IMR-90 (cell line): Measurements from ENCODE around the gene AGK. TPM values are rescaled to one million over a fixed set of nuclear protein-coding genes. Genes with fewer than 3 reads are reported as not detected.
A peak's percentile ranks its signal among the peaks of the same experiment; 100 is the strongest.

ENCODE experiments used
- ATAC-seq: fragments of 200-7000 bp; cut with Tn5 transposase; 2 replicates; pipeline ENCODE4 v1.9.1; 2020; ENCODE audit warnings: low read depth, mild to moderate bottlenecking, moderate library complexity
- BruUV-seq: library from RNA; stranded (reverse); fragments of 400-500 nt; replicated peaks from 2 replicates; lab custom pipeline; 2021; lab: Mats Ljungman, UMichigan
- CTCF ChIA-PET: fragments of 300-600 bp; formaldehyde crosslinking; extraction: SDS; loops from one replicate; lab custom pipeline; 2021; ENCODE audit warnings: antibody characterized with exemption; lab: Yijun Ruan, JAX
- POLR2A ChIA-PET: fragments of 300-600 bp; sonication (Branson Sonifier 250); formaldehyde crosslinking; loops from one replicate; lab custom pipeline; 2022; ENCODE audit warnings: antibody characterized with exemption; ENCODE audit not compliant: unreplicated experiment; lab: Charles Lee
- DNase-seq: peaks from one replicate; pipeline ENCODE4 v3.0.0; 2013
- H2AFZ ChIP-seq: replicated peaks from 2 replicates; pipeline ENCODE3; 2013; ENCODE audit warnings: low read length, mild to moderate bottlenecking; ENCODE audit not compliant: poor library complexity
- H2AK5ac ChIP-seq: 2 replicates; pipeline ENCODE4 v1.6.1; 2013; ENCODE audit warnings: low read depth, low read length, inconsistent platforms
- H2AK9ac ChIP-seq: replicated peaks from 2 replicates; pipeline ENCODE3; 2013; ENCODE audit warnings: mild to moderate bottlenecking, low read depth, low read length, moderate library complexity; ENCODE audit not compliant: poor library complexity
- H2BK120ac ChIP-seq: 2 replicates; pipeline ENCODE4 v1.6.1; 2013; ENCODE audit warnings: low read depth, low read length, inconsistent platforms
- H2BK15ac ChIP-seq: 3 replicates; pipeline ENCODE4 v1.6.1; 2013; ENCODE audit warnings: low read depth, low read length, inconsistent platforms
- H2BK20ac ChIP-seq: 2 replicates; pipeline ENCODE4 v1.6.1; 2013; ENCODE audit warnings: low read depth, mild to moderate bottlenecking, inconsistent platforms, low read length, moderate library complexity
- H2BK5ac ChIP-seq: 2 replicates; pipeline ENCODE4 v1.6.1; 2013; ENCODE audit warnings: mild to moderate bottlenecking, low read depth, low read length, inconsistent platforms; ENCODE audit not compliant: poor library complexity, severe bottlenecking
- H3K14ac ChIP-seq: replicated peaks from 2 replicates; pipeline ENCODE4 v1.6.1; 2013; ENCODE audit warnings: low read depth, low read length, inconsistent platforms
- H3K18ac ChIP-seq: 2 replicates; pipeline ENCODE4 v1.6.1; 2013; ENCODE audit warnings: low read depth, low read length, control low read depth
- H3K23ac ChIP-seq: 2 replicates; pipeline ENCODE4 v1.6.1; 2013; ENCODE audit warnings: low read depth, low read length, inconsistent platforms
- H3K27ac ChIP-seq: 2 replicates; pipeline ENCODE4 v1.5.1; 2013; ENCODE audit warnings: mild to moderate bottlenecking, control low read depth, low read length; ENCODE audit not compliant: insufficient read depth
- H3K27me3 ChIP-seq: 2 replicates; pipeline ENCODE4 v1.6.1; 2013; ENCODE audit warnings: low read length; ENCODE audit not compliant: control insufficient read depth, insufficient read depth
- H3K36me3 ChIP-seq: 2 replicates; pipeline ENCODE4 v1.6.1; 2013; ENCODE audit warnings: low read length, mixed read lengths; ENCODE audit not compliant: control insufficient read depth, insufficient read depth
- H3K4ac ChIP-seq: 2 replicates; pipeline ENCODE4 v1.6.1; 2013; ENCODE audit warnings: low read depth, low read length, inconsistent platforms
- H3K4me1 ChIP-seq: 2 replicates; pipeline ENCODE4 v1.6.1; 2013; ENCODE audit warnings: low read length, mixed read lengths; ENCODE audit not compliant: control insufficient read depth, insufficient read depth
- H3K4me2 ChIP-seq: 2 replicates; pipeline ENCODE4 v1.6.1; 2013; ENCODE audit warnings: low read depth, mild to moderate bottlenecking, control low read depth, low read length, moderate library complexity
- H3K4me3 ChIP-seq: 2 replicates; pipeline ENCODE4 v1.5.1; 2013; ENCODE audit warnings: low read depth, mild to moderate bottlenecking, control low read depth, low read length, moderate library complexity; ENCODE audit not compliant: insufficient read depth
- H3K56ac ChIP-seq: 2 replicates; pipeline ENCODE4 v1.6.1; 2013; ENCODE audit warnings: low read length, inconsistent platforms; ENCODE audit not compliant: insufficient read depth; ENCODE audit errors: extremely low read depth
- H3K79me1 ChIP-seq, 2 experiments: 2 replicates each; pipeline ENCODE4 v1.6.1; 2013; ENCODE audit warnings: low read length in 2 of 2, inconsistent platforms in 1 of 2, low read depth in 1 of 2
- H3K9ac ChIP-seq: 2 replicates; pipeline ENCODE4 v1.6.1; 2013; ENCODE audit warnings: low read depth, low read length, control low read depth
- H3K9me1 ChIP-seq: 2 replicates; pipeline ENCODE4 v1.6.1; 2013; ENCODE audit warnings: low read length, inconsistent platforms; ENCODE audit not compliant: insufficient read depth
- H3K9me3 ChIP-seq: 2 replicates; pipeline ENCODE4 v1.6.1; 2013; ENCODE audit warnings: low read length; ENCODE audit not compliant: control insufficient read depth, insufficient read depth
- H4K20me1 ChIP-seq: 2 replicates; pipeline ENCODE4 v1.6.1; 2013; ENCODE audit warnings: low read length, inconsistent platforms; ENCODE audit not compliant: insufficient read depth
- H4K5ac ChIP-seq: 2 replicates; pipeline ENCODE4 v1.6.1; 2013; ENCODE audit warnings: mild to moderate bottlenecking, low read depth, low read length, control low read depth
- H4K8ac ChIP-seq, 2 experiments: 2 replicates each; pipeline ENCODE4 v1.6.1; 2013; ENCODE audit warnings: low read depth in 2 of 2, low read length in 2 of 2, control low read depth in 1 of 2, inconsistent platforms in 1 of 2
- H4K91ac ChIP-seq: 2 replicates; pipeline ENCODE4 v1.6.1; 2013; ENCODE audit warnings: low read depth, low read length, inconsistent platforms; ENCODE audit not compliant: insufficient read depth
- BHLHE40 ChIP-seq: fragments of 150-350 bp; IDR thresholded peaks from 2 replicates; pipeline ENCODE4 v1.6.1; 2016; ENCODE audit warnings: mild to moderate bottlenecking, low read depth, low read length
- WGBS, 2 experiments: methylation state at CpG; one replicate each; pipeline versions ENCODE4 v1.1.5 to v1.1.7; 2013; ENCODE audit warnings: missing lambda C conversion rate in 2 of 2; ENCODE audit not compliant: insufficient read length in 1 of 2; ENCODE audit errors: extremely low coverage in 2 of 2; 5-methylcytosine and 5-hydroxymethylcytosine counted together
- dilution Hi-C: fragments of 300-500 bp; cut with HindIII; formaldehyde crosslinking; loops from one replicate; pipeline ENCODE4 v1.14.3; 2018; ENCODE audit warnings: low sequenced_read_pairs; ENCODE audit not compliant: unreplicated experiment
- in situ Hi-C: fragments of 300-500 bp; cut with MboI; formaldehyde crosslinking; loops from 3 replicates; pipeline ENCODE4 v1.14.3; 2019; ENCODE audit warnings: low sequenced_read_pairs, inconsistent platforms, mixed read lengths
- intact Hi-C: fragments of 100-400 bp; cut with micrococcal nuclease; formaldehyde crosslinking; loops from 2 replicates; pipeline ENCODE4 v1.10.0; 2022
- polyA plus RNA-seq, 3 experiments: library from polyadenylated mRNA; depleted of rRNA; stranded (reverse); fragments of >200 nt; gene quantifications; 2 replicates each; pipeline ENCODE4 v1.2.3, GENCODE V29; 2012; ENCODE audit warnings: low replicate concordance in 1 of 3
- total RNA-seq: library from RNA; depleted of rRNA; stranded (reverse); fragments of >200 nt; gene quantifications from 2 replicates; pipeline ENCODE4 v1.2.3, GENCODE V29; 2012
- TF ChIP-seq, protein P1 (sequence below): fragments of 150-350 bp; IDR thresholded peaks from 2 replicates; pipeline ENCODE4 v1.6.1; 2017; ENCODE audit warnings: mild to moderate bottlenecking, antibody characterized with exemption, low read length, low read depth

AGK gene
- total and polyA plus RNA-seq, 2 of the 4 experiments (the other 2 are of a cell fraction) = 35.5 to 37.3 TPM

DNA sequence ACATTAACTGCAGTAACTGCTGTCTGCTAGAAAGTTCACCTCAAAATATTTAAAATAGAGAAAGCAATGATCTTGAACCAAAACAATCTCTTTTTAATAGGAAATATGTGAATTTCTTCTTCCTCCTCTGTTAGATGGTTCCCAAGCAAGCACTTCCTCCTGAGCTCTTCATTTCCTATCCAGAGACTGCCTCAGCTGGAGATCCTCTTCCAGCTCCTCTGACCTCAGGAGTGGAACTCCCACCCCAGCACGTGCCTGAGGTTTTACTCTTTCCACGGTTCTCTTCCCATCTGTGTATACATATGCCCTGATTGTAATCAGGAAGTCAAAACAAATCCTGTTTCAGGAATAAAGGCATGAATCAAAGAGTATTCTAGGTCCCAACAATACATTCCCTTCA lies 145.1 kb downstream of the AGK start:
- Histone ChIP-seq H3K27me3 (no peaks in the 10 kb centered on the region), H2AK5ac (no peak overlapping the region), H3K4me1 (peaks cover 1% of the 10 kb centered on the region; the same call in 1 of the 2 replicates), H2AK9ac (no peak overlapping the region), H3K23ac (no peak overlapping the region), H2AFZ (no peak overlapping the region), H4K5ac (no peak overlapping the region), H3K18ac (no peak overlapping the region), H3K9me3 (no peaks in the 10 kb centered on the region), H3K36me3 (no peaks in the 10 kb centered on the region), H2BK5ac (no peak overlapping the region), H4K8ac (no peak overlapping the region), H3K79me1 (peaks cover 10 to 11% of the 10 kb centered on the region in 2 experiments; a peak in 2 of 4 replicates), H3K9me1 (no peaks in the 10 kb centered on the region), H3K4me2 (no peak overlapping the region), H3K14ac (no peak overlapping the region), H3K4ac (no peak overlapping the region), H3K56ac (no peak overlapping the region), H3K9ac (no peak overlapping the region), H4K20me1 (no peaks in the 10 kb centered on the region; the same call in 1 of the 2 replicates), H3K4me3 (no peak overlapping the region), H2BK120ac (no peak overlapping the region), H4K91ac (no peak overlapping the region), H2BK20ac (no peak overlapping the region), H2BK15ac (no peak overlapping the region), H3K27ac (no peak overlapping the region)
- ChIA-PET CTCF (no interaction called here), POLR2A (no interaction called here)
- intact Hi-C loops = no loop called here
- no CpG with 5 or more reads among the region's 2 CpGs for WGBS, 2 experiments
- DNase-seq = no peak
- in situ Hi-C loops = no loop called here
- no peak for ATAC-seq
- dilution Hi-C loops = no loop called here
- BruUV-seq = no TSS peak
- TF ChIP-seq, protein P1, sequence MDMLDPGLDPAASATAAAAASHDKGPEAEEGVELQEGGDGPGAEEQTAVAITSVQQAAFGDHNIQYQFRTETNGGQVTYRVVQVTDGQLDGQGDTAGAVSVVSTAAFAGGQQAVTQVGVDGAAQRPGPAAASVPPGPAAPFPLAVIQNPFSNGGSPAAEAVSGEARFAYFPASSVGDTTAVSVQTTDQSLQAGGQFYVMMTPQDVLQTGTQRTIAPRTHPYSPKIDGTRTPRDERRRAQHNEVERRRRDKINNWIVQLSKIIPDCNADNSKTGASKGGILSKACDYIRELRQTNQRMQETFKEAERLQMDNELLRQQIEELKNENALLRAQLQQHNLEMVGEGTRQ = no peak
- peak; percentile 46; the same call in 1 of the 2 replicates for TF ChIP-seq BHLHE40
